Gastrocnemius medialis (tissue), 4 donors: ENCODE measurements around the gene SZT2.
"Not testable (repeated sequence)": the region's sequence is repeated elsewhere in the genome, so short reads cannot be mapped to it uniquely, and the experiment has no call there.

ENCODE experiments used
- POLR2A ChIP-seq, 2 donors: fragments of 450-650 bp; IDR thresholded peaks; one replicate each; pipeline ENCODE4 v1.6.1; 2017; ENCODE audit warnings: antibody characterized with exemption in 2 of 2, mild to moderate bottlenecking in 2 of 2, moderate library complexity in 2 of 2
- TF ChIP-seq, protein P1 (sequence below), 5 experiments: fragments of 450-650 bp in 3 of 5; fragments of 200-600 bp in 2 of 5; sonication (generic) in 2 of 5; IDR thresholded peaks in 4 of 5; conservative IDR thresholded peaks in 1 of 5; 1 replicate in 4 of 5; 2 replicates in 1 of 5; pipeline ENCODE4 v1.5.1; 2016 to 2019; ENCODE audit warnings: antibody characterized with exemption in 5 of 5, mild to moderate bottlenecking in 3 of 5, moderate library complexity in 3 of 5

DNA sequence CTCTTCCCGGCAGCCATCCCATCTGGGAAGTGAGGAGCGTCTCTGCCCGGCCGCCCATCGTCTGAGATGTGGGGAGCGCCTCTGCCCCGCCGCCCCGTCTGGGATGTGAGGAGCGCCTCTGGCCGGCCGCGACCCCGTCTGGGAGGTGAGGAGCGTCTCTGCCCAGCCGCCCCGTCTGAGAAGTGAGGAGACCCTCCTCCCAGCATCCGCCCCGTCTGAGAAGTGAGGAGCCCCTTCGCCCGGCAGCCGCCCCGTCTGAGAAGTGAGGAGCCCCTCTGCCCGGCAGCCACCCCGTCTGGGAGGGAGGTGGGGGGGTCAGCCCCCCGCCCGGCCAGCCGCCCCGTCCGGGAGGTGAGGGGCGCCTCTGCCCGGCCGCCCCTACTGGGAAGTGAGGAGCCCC is 112.1 kb downstream of the SZT2 start:
- TF ChIP-seq, protein P1, sequence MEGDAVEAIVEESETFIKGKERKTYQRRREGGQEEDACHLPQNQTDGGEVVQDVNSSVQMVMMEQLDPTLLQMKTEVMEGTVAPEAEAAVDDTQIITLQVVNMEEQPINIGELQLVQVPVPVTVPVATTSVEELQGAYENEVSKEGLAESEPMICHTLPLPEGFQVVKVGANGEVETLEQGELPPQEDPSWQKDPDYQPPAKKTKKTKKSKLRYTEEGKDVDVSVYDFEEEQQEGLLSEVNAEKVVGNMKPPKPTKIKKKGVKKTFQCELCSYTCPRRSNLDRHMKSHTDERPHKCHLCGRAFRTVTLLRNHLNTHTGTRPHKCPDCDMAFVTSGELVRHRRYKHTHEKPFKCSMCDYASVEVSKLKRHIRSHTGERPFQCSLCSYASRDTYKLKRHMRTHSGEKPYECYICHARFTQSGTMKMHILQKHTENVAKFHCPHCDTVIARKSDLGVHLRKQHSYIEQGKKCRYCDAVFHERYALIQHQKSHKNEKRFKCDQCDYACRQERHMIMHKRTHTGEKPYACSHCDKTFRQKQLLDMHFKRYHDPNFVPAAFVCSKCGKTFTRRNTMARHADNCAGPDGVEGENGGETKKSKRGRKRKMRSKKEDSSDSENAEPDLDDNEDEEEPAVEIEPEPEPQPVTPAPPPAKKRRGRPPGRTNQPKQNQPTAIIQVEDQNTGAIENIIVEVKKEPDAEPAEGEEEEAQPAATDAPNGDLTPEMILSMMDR (IDR thresholded peaks at IDR 0.05 in 4 of 5, conservative IDR thresholded peaks at IDR 0.05 in 1 of 5) = not testable (repeated sequence)
- TF ChIP-seq POLR2A (IDR thresholded peaks at IDR 0.05) = not testable (repeated sequence)
